Kidney (tissue), 14 donors: ENCODE data around the gene KICS2. TPM values are rescaled to one million over a fixed set of nuclear protein-coding genes. Genes with fewer than 3 reads are reported as not detected.

Source experiments
- DNase-seq, 5 donors: peaks; one replicate each; pipeline ENCODE4 v3.0.0-alpha.2; 2013 to 2020
- FAIRE-seq: peaks from 2 replicates; lab custom pipeline; 2012; peaks lifted over from hg19 to GRCh38; lab: Jason Lieb, UNC
- H3K27ac ChIP-seq, 2 donors: one replicate each; pipeline ENCODE4 v1.7.0; 2013; ENCODE audit warnings: low read depth in 2 of 2, low read length in 2 of 2, inconsistent platforms in 1 of 2
- H3K27me3 ChIP-seq: one replicate; pipeline ENCODE4 v1.7.1; 2013; ENCODE audit warnings: low read length, inconsistent platforms; ENCODE audit not compliant: control insufficient read depth, insufficient read depth
- H3K36me3 ChIP-seq, 3 donors: one replicate each; pipeline versions ENCODE4 v1.7.0 to v1.7.1; 2013; ENCODE audit warnings: low read length in 3 of 3, control low read depth in 1 of 3, inconsistent platforms in 1 of 3; ENCODE audit not compliant: insufficient read depth in 3 of 3, control insufficient read depth in 2 of 3
- H3K4me1 ChIP-seq, 3 donors: one replicate each; pipeline versions ENCODE4 v1.7.0 to v1.7.1; 2013; ENCODE audit warnings: low read length in 3 of 3, inconsistent platforms in 1 of 3, low read depth in 1 of 3; ENCODE audit not compliant: control insufficient read depth in 2 of 3, insufficient read depth in 2 of 3
- H3K4me3 ChIP-seq, 3 donors: one replicate each; pipeline versions ENCODE4 v1.7.0 to v1.8.1; 2013; ENCODE audit warnings: low read length in 3 of 3, control low read depth in 1 of 3, inconsistent platforms in 1 of 3
- H3K9ac ChIP-seq, 3 donors: one replicate each; pipeline versions ENCODE4 v1.7.0 to v1.7.1; 2013; ENCODE audit warnings: low read length in 3 of 3, control low read depth in 1 of 3, inconsistent platforms in 1 of 3
- H3K9me3 ChIP-seq, 3 donors: one replicate each; pipeline versions ENCODE4 v1.7.0 to v1.7.1; 2013; ENCODE audit warnings: low read length in 3 of 3, control low read depth in 1 of 3, inconsistent platforms in 1 of 3; ENCODE audit not compliant: control insufficient read depth in 2 of 3, insufficient read depth in 1 of 3
- CTCF ChIP-seq: IDR thresholded peaks from 3 replicates; pipeline ENCODE4 v1.5.1; 2012; ENCODE audit warnings: mild to moderate bottlenecking, moderate library complexity, borderline replicate concordance; ENCODE audit not compliant: insufficient read depth; ENCODE audit errors: extremely low read depth
- intact Hi-C: fragments of 100-400 bp; cut with DNase I; formaldehyde crosslinking; loops from one replicate; pipeline ENCODE4 v1.11.1; 2022
- polyA plus RNA-seq: library from polyadenylated mRNA; stranded (reverse); fragments of 350-450 nt; fragmentation: Illumina TruSeq; extraction: RNeasy Lipid Tissue Mini Kit (QIAGEN cat#74804); gene quantifications from one replicate; pipeline ENCODE4 v1.2.3, GENCODE V29; 2014; ENCODE audit warnings: low read depth, low replicate concordance; ENCODE audit not compliant: insufficient read depth
- total RNA-seq: library from RNA; stranded (reverse); fragmentation: NEBNext Ultra II Directional; extraction: Animal tissue kit (Norgen Biotek cat#: 25700); gene quantifications from one replicate; pipeline ENCODE4 v1.2.1, GENCODE V29; 2021
- donor health status: control.
- donor health status: control.
- donor health status: control.
- donor health status: control.
- donor health status: control.
- donor health status: DM: yes; HTN: yes; CAD: no.
- donor health status: Normal renal cell carcinoma (clear cell type).

KICS2 gene
- total and polyA plus RNA-seq, 2 donors from 2014 or later: 5.6 to 9.8 TPM

- DNase-seq: peak in 1 of 5 donors; percentile 13
- TF ChIP-seq CTCF: no peak
- H3K36me3 ChIP-seq: no peaks in the 10 kb centered on the region
- intact Hi-C loops: no loop called here
- no peak overlapping the region for H3K9ac ChIP-seq
- H3K27ac ChIP-seq: peak overlapping the region in 1 of 2 donors; percentile 38
- no peaks in the 10 kb centered on the region for H3K27me3 ChIP-seq
- peaks cover 0 to 7% (median 2%) of the 10 kb centered on the region in 3 donors for H3K4me1 ChIP-seq
- H3K4me3 ChIP-seq: no peak overlapping the region
- H3K9me3 ChIP-seq: no peaks in the 10 kb centered on the region
- FAIRE-seq: no peak
Measured at GRCh38 chr12:64180951-64181350, 41.1 kb downstream of the KICS2 start.

- DNase-seq (peak in 1 of 5 donors; percentile 4), FAIRE-seq (no peak)
- H3K27me3 ChIP-seq: no peaks in the 10 kb centered on the region
- intact Hi-C loops: no loop called here
- H3K36me3 ChIP-seq: no peaks in the 10 kb centered on the region
- no peak overlapping the region for H3K9ac ChIP-seq
- no peaks in the 10 kb centered on the region for H3K9me3 ChIP-seq
- no peak overlapping the region for H3K4me3 ChIP-seq
- peaks cover 0 to 7% (median 2%) of the 10 kb centered on the region in 3 donors for H3K4me1 ChIP-seq
- H3K27ac ChIP-seq: peak overlapping the region in 1 of 2 donors; percentile 42
- TF ChIP-seq CTCF: no peak
Measured at GRCh38 chr12:64178122-64178521, 44.0 kb downstream of the KICS2 start.

DNA sequence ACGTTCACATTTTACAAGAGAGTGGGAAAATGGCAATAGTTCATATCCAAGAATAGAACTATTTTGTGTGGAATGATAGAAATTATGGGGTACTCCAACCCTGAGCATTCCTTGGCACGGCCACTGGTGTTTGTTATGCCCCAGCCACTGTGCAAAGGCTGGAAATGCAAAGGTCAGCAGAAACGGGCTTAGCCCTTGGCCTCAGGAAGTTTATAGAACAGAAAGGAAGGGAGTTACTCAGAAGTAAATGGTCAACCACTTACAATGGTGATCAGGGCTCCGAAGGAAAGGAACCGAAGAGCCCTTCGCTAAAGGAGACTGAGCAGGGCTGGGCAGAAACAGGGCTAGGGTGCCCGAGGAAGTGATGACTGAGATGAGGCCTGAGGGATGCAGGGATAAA is 45.1 kb downstream of the KICS2 start:
- Histone ChIP-seq H3K36me3 (no peaks in the 10 kb centered on the region), H3K27me3 (no peaks in the 10 kb centered on the region), H3K9ac (no peak overlapping the region), H3K27ac (no peak overlapping the region), H3K4me1 (peaks cover 0 to 7% (median 2%) of the 10 kb centered on the region in 3 donors), H3K4me3 (peak overlapping the region in 1 of 3 donors; percentile 25), H3K9me3 (no peaks in the 10 kb centered on the region)
- TF ChIP-seq CTCF: no peak
- FAIRE-seq (no peak), DNase-seq (no peak)
- intact Hi-C loops: no loop called here
